ENCODE results near the gene EIF2A. TPM values are rescaled to one million over a fixed set of nuclear protein-coding genes. Genes with fewer than 3 reads are reported as not detected.

The EIF2A gene
- total RNA-seq, 2 donors from 2014 or later = 126 to 139 TPM

- no peak for ATAC-seq (replicated peaks)
- Mint-ChIP-seq H3K9me3 (no peaks in the 10 kb centered on the region), H3K27ac (peak overlapping the region; percentile 14), H3K27me3 (no peaks in the 10 kb centered on the region), H3K4me1 (peaks cover 23% of the 10 kb centered on the region), H3K36me3 (ENCODE audit: low read depth) (peaks cover 92% of the 10 kb centered on the region), H3K4me3 (no peak overlapping the region)
These were observed 79.8 kb downstream of the EIF2A start for GRCh38 chr3:150626148-150626930.

DNA sequence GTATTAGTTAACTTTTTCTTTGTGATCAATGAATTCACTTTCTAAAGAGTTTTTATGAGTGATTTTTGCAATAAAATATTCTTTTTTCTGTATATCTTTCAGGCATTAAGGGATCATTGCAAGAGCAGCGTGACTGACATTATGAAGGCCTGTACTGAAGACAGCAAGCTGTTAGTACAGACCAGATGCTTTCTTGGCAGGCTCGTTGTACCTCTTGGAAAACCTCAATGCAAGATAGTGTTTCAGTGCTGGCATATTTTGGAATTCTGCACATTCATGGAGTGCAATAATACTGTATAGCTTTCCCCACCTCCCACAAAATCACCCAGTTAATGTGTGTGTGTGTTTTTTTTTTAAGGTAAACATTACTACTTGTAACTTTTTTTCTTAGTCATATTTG, 81.0 kb downstream of the EIF2A start:
- ATAC-seq (replicated peaks) = no peak
- H3K27ac Mint-ChIP-seq = no peak overlapping the region
- H3K36me3 Mint-ChIP-seq (ENCODE audit: low read depth) = peaks cover 83% of the 10 kb centered on the region
- no peak overlapping the region for H3K4me3 Mint-ChIP-seq
- peaks cover 16% of the 10 kb centered on the region for H3K4me1 Mint-ChIP-seq
- no peaks in the 10 kb centered on the region for H3K9me3 Mint-ChIP-seq
- no peaks in the 10 kb centered on the region for H3K27me3 Mint-ChIP-seq

DNA sequence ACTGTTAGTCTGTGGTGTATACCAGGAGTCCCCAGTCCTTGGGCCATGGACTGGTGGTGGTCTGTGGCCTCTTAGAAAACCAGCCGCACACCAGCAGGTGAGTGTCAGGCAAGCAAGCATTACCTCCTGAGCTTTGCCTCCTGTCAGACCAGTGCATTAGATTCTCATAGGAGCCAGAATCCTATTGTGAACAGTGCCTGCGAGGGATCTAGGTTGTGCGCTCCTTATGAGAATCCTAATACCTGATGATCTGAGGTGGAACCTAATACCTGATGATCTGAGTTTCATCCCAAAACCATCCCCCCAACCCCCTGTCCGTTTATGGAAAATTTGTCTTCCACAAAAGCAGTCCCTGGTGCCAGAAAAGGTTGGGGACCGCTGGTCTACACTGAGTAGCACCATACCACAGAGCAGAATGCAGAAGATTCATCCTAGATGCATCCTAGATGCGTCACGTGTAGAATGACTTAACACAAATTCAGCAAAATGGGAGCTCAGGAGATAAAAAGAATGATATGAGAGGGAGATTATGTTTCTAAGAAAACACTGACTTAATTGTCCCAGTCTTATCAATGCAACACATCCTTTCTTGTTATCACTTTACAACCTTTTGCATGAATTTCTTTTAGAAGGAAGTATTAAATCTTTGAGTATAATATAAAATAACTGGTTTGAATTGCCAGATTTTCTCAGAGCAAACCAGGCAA, 85.1 kb downstream of the EIF2A start:
- peaks cover 17% of the 10 kb centered on the region for H3K4me1 Mint-ChIP-seq
- no peaks in the 10 kb centered on the region for H3K9me3 Mint-ChIP-seq
- no peaks in the 10 kb centered on the region for H3K27me3 Mint-ChIP-seq
- no peak for ATAC-seq (replicated peaks)
- no peak overlapping the region for H3K27ac Mint-ChIP-seq
- peaks cover 51% of the 10 kb centered on the region for H3K36me3 Mint-ChIP-seq (ENCODE audit: low read depth)
- H3K4me3 Mint-ChIP-seq = no peak overlapping the region

DNA sequence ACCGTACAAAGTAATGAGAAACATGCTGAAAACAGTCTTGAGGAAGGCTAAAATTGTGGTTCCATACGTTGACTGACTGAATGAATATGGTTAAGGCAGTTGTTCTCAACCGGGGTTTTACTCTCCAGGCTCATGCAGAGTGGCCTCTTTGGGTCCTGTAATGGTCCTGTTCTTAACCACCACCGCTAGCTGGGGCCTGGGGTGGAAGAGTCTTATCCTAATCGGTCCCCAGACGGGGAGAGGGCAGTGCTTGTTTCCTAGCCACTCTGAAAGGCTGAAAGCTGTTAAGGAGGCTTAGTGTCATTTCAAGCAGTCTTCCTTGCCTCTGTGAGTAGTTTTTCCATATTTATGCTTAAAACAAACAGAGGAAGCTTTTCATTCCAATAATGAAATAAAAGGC, 88.5 kb downstream of the EIF2A start:
- Mint-ChIP-seq H3K9me3 (no peaks in the 10 kb centered on the region), H3K27ac (peak overlapping the region; percentile 81), H3K27me3 (no peaks in the 10 kb centered on the region), H3K4me1 (peaks cover 17% of the 10 kb centered on the region), H3K4me3 (peak overlapping the region; percentile 64), H3K36me3 (ENCODE audit: low read depth) (peaks cover 17% of the 10 kb centered on the region)
- ATAC-seq (replicated peaks) = peak; percentile 41

- peak; percentile 86 for ATAC-seq (replicated peaks)
- peak overlapping the region; percentile 64 for H3K4me3 Mint-ChIP-seq
- H3K9me3 Mint-ChIP-seq = no peaks in the 10 kb centered on the region
- peak overlapping the region; percentile 81 for H3K27ac Mint-ChIP-seq
- peaks cover 17% of the 10 kb centered on the region for H3K4me1 Mint-ChIP-seq
- peaks cover 13% of the 10 kb centered on the region for H3K36me3 Mint-ChIP-seq (ENCODE audit: low read depth)
- no peaks in the 10 kb centered on the region for H3K27me3 Mint-ChIP-seq
These were observed 88.9 kb downstream of the EIF2A start for GRCh38 chr3:150635526-150635925.

Other genes with a start within 250 kb of the EIF2A start
- 10 to 100 TPM; 13.9 to 14.6 TPM for gene TSC22D2, start 138.5 kb upstream of the EIF2A start, total RNA-seq
- gene SERP1, start 291 bp upstream of the EIF2A start, total RNA-seq = 100 to 1,000 TPM in 1 of 2 donors, 10 to 100 TPM in 1; 71.4 to 107 TPM
- gene SELENOT, start 56.5 kb downstream of the EIF2A start, total RNA-seq = 100 to 1,000 TPM; 111 to 144 TPM
- under 1 TPM in 1 of 2 donors, not detected in 1; 0.21 TPM for gene ERICH6, start 157.1 kb downstream of the EIF2A start, total RNA-seq
- gene SIAH2, start 216.4 kb downstream of the EIF2A start, total RNA-seq = 10 to 100 TPM; 42.8 to 92.4 TPM

All from activated T-helper 17 cell treated with anti-CD3 and anti-CD28 coated beads, Interleukin-2, amount 50 U/mL, for 72 hours (primary cell).